ENCODE results near the gene KPNA3. TPM values are rescaled to one million over a fixed set of nuclear protein-coding genes. Genes with fewer than 3 reads are reported as not detected.
"Not testable (repeated sequence)": the region's sequence is repeated elsewhere in the genome, so short reads cannot be mapped to it uniquely, and the experiment has no call there.

Gene KPNA3
- total RNA-seq, 1 experiment from 2014 or later, result 36.8 TPM

DNA sequence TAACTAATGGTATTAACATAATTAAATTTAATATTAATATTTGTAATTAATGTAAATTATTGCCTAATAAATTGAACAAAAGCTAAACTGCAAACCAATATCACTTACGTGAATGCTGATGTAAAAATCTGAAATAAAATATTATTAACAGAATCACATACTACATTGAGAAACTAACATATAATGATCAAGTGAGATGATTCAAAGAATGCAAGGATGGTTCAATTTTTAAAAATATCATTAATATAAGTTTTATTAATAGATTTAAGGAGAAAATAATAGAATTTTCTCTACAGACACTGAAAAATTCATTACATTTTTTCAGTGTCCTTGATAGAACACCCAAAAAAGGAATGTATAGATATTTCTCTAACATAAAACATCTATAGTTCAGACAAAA, 77.7 kb downstream of the KPNA3 start:
- POLR2A ChIA-PET, result no interaction called here
- peaks cover 10% of the 10 kb centered on the region; the same call in 1 of the 2 replicates for H3K36me3 ChIP-seq (ENCODE audit: control insufficient read depth, insufficient read depth, low read length)
- H3K4me1 ChIP-seq (ENCODE audit: control insufficient read depth, insufficient read depth, low read length), result no peaks in the 10 kb centered on the region
- no peaks in the 10 kb centered on the region; the same call in 1 of the 2 replicates for H3K9me3 ChIP-seq (ENCODE audit: control insufficient read depth, insufficient read depth, low read depth, low read length)
- ATAC-seq, result no peak
- in situ Hi-C loops (cut with HindIII; ENCODE audit: low pct_unique_long_range_greater_than_20kb, low sequenced_read_pairs) (no loop called here), intact Hi-C loops (cut with micrococcal nuclease; ENCODE audit: unreplicated experiment) (no loop called here)
- TF ChIP-seq TCF7L2 (IDR thresholded peaks at IDR 0.05; ENCODE audit: low read depth, low read length), result no peak
- TF ChIP-seq, protein P1, sequence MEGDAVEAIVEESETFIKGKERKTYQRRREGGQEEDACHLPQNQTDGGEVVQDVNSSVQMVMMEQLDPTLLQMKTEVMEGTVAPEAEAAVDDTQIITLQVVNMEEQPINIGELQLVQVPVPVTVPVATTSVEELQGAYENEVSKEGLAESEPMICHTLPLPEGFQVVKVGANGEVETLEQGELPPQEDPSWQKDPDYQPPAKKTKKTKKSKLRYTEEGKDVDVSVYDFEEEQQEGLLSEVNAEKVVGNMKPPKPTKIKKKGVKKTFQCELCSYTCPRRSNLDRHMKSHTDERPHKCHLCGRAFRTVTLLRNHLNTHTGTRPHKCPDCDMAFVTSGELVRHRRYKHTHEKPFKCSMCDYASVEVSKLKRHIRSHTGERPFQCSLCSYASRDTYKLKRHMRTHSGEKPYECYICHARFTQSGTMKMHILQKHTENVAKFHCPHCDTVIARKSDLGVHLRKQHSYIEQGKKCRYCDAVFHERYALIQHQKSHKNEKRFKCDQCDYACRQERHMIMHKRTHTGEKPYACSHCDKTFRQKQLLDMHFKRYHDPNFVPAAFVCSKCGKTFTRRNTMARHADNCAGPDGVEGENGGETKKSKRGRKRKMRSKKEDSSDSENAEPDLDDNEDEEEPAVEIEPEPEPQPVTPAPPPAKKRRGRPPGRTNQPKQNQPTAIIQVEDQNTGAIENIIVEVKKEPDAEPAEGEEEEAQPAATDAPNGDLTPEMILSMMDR (IDR thresholded peaks at IDR 0.05), result no peak
- no peak for TF ChIP-seq SIN3A (IDR thresholded peaks at IDR 0.05; ENCODE audit: borderline replicate concordance, insufficient read depth, low read depth, low read length)
- TF ChIP-seq, protein P2, sequence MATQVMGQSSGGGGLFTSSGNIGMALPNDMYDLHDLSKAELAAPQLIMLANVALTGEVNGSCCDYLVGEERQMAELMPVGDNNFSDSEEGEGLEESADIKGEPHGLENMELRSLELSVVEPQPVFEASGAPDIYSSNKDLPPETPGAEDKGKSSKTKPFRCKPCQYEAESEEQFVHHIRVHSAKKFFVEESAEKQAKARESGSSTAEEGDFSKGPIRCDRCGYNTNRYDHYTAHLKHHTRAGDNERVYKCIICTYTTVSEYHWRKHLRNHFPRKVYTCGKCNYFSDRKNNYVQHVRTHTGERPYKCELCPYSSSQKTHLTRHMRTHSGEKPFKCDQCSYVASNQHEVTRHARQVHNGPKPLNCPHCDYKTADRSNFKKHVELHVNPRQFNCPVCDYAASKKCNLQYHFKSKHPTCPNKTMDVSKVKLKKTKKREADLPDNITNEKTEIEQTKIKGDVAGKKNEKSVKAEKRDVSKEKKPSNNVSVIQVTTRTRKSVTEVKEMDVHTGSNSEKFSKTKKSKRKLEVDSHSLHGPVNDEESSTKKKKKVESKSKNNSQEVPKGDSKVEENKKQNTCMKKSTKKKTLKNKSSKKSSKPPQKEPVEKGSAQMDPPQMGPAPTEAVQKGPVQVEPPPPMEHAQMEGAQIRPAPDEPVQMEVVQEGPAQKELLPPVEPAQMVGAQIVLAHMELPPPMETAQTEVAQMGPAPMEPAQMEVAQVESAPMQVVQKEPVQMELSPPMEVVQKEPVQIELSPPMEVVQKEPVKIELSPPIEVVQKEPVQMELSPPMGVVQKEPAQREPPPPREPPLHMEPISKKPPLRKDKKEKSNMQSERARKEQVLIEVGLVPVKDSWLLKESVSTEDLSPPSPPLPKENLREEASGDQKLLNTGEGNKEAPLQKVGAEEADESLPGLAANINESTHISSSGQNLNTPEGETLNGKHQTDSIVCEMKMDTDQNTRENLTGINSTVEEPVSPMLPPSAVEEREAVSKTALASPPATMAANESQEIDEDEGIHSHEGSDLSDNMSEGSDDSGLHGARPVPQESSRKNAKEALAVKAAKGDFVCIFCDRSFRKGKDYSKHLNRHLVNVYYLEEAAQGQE (IDR thresholded peaks at IDR 0.05; ENCODE audit: insufficient read depth in 1 of 2, low read depth in 2 of 2, low read length in 1 of 2), result no peak
- TF ChIP-seq POLR2AphosphoS5 (IDR thresholded peaks at IDR 0.05; ENCODE audit: low read depth, low read length), result no peak
- no peaks in the 10 kb centered on the region for H3K27me3 ChIP-seq (ENCODE audit: control insufficient read depth, insufficient read depth, low read length)
- H3K4me3 ChIP-seq (ENCODE audit: low read depth in 2 of 2, low read length in 2 of 2), result no peak overlapping the region
- CTCF ChIA-PET, result no interaction called here
- no peak overlapping the region for H3K27ac ChIP-seq (ENCODE audit: low read length)
- BruUV-seq (replicated peaks), result no TSS peak
- no peak for DNase-seq (ENCODE audit: low read depth, low spot score)

DNA sequence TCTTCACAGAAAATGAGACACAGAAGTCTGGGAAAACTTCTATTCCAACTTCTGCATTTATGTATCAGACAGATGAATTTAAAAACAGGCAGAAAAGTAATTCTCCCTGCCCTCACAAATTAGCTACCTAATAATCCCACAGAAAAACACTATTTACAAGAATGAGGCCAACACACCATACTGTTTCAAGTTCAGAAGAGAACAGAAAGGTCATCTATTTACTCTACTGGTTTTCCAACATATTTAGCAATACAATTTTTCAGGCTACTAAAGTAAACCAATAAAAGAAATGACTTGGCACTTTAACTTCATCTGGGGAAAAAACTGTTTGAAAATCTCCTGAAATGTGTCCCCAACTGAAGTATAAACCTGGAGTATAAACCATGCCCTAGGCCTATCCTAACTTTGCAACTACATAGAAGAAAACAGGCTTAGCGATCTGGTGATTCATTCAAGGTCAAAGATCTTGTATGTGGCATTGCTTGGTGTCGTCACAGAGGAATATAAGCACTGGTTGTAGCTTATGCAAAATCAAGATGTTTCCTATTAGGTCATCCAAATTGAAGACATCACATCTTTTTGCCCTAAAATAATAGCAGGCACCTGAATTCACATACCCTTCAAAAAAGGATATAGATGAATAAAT, 81.1 kb downstream of the KPNA3 start:
- in situ Hi-C loops (cut with HindIII; ENCODE audit: low pct_unique_long_range_greater_than_20kb, low sequenced_read_pairs) (no loop called here), intact Hi-C loops (cut with micrococcal nuclease; ENCODE audit: unreplicated experiment) (no loop called here)
- no TSS peak for BruUV-seq (replicated peaks)
- H3K4me3 ChIP-seq (ENCODE audit: low read depth in 2 of 2, low read length in 2 of 2), result no peak overlapping the region
- TF ChIP-seq, protein P2 (IDR thresholded peaks at IDR 0.05; ENCODE audit: insufficient read depth in 1 of 2, low read depth in 2 of 2, low read length in 1 of 2), result no peak
- no peak for TF ChIP-seq SIN3A (IDR thresholded peaks at IDR 0.05; ENCODE audit: borderline replicate concordance, insufficient read depth, low read depth, low read length)
- TF ChIP-seq TCF7L2 (IDR thresholded peaks at IDR 0.05; ENCODE audit: low read depth, low read length), result no peak
- ChIA-PET CTCF (no interaction called here), POLR2A (no interaction called here)
- no peaks in the 10 kb centered on the region for H3K4me1 ChIP-seq (ENCODE audit: control insufficient read depth, insufficient read depth, low read length)
- no peaks in the 10 kb centered on the region; the same call in 1 of the 2 replicates for H3K36me3 ChIP-seq (ENCODE audit: control insufficient read depth, insufficient read depth, low read length)
- ATAC-seq (no peak), DNase-seq (ENCODE audit: low read depth, low spot score) (no peak)
- no peaks in the 10 kb centered on the region; the same call in 1 of the 2 replicates for H3K9me3 ChIP-seq (ENCODE audit: control insufficient read depth, insufficient read depth, low read depth, low read length)
- H3K27ac ChIP-seq (ENCODE audit: low read length), result no peak overlapping the region
- H3K27me3 ChIP-seq (ENCODE audit: control insufficient read depth, insufficient read depth, low read length), result no peaks in the 10 kb centered on the region

DNA sequence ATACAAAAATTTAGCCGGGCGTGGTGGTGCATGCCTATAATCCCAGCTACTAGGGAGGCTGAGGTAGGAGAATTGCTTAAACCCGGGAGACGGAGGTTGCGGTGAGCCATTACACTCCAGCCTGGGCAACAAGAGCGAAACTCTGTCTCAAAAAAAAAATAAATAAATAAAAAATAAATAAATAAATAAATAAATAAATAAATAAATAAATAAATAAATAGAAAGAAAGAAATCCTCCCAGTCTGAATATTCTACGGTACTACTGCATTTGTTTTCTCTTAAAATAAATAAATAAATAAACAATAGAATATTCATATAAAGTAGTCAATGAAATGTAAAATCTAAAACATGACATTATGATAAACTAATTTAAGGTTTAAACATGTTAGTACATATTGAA, 88.2 kb downstream of the KPNA3 start:
- H3K9me3 ChIP-seq (ENCODE audit: control insufficient read depth, insufficient read depth, low read depth, low read length); H3K4me1 ChIP-seq (ENCODE audit: control insufficient read depth, insufficient read depth, low read length); H3K27me3 ChIP-seq (ENCODE audit: control insufficient read depth, insufficient read depth, low read length); H3K36me3 ChIP-seq (ENCODE audit: control insufficient read depth, insufficient read depth, low read length); H3K27ac ChIP-seq (ENCODE audit: low read length); H3K4me3 ChIP-seq (ENCODE audit: low read depth in 2 of 2, low read length in 2 of 2); DNase-seq (ENCODE audit: low read depth, low spot score); BruUV-seq (replicated peaks); in situ Hi-C loops (cut with HindIII; ENCODE audit: low pct_unique_long_range_greater_than_20kb, low sequenced_read_pairs); POLR2A ChIA-PET; CTCF ChIA-PET; intact Hi-C loops (cut with micrococcal nuclease; ENCODE audit: unreplicated experiment); ATAC-seq: not testable (repeated sequence)

All from Panc1 (cell line).